H9 (cell line): ENCODE data around the gene ANKMY2. TPM values are rescaled to one million over a fixed set of nuclear protein-coding genes. Genes with fewer than 3 reads are reported as not detected.

Experiments
- DNase-seq: peaks from one replicate; pipeline ENCODE4 v3.0.0-alpha.2; 2017
- H2AFZ ChIP-seq: one replicate; pipeline ENCODE4 v1.6.1; 2013; ENCODE audit warnings: mild to moderate bottlenecking, low read length, control low read depth, moderate library complexity
- H2AK5ac ChIP-seq: 2 replicates; pipeline ENCODE4 v1.6.1; 2013; ENCODE audit warnings: low read length, control low read depth, mixed read lengths; ENCODE audit not compliant: insufficient read length
- H2BK120ac ChIP-seq: one replicate; pipeline ENCODE4 v1.6.1; 2013; ENCODE audit warnings: low read depth, mild to moderate bottlenecking, low read length, control low read depth, inconsistent platforms; ENCODE audit not compliant: poor library complexity, severe bottlenecking
- H2BK12ac ChIP-seq: 2 replicates; pipeline ENCODE4 v1.6.1; 2013; ENCODE audit warnings: low read length, control low read depth, mixed read lengths, low read depth; ENCODE audit not compliant: insufficient read length
- H2BK15ac ChIP-seq: 2 replicates; pipeline ENCODE4 v1.6.1; 2013; ENCODE audit warnings: low read depth, low read length, control low read depth
- H2BK20ac ChIP-seq: one replicate; pipeline ENCODE4 v1.6.1; 2013; ENCODE audit warnings: low read depth, mild to moderate bottlenecking, low read length, control low read depth, inconsistent platforms; ENCODE audit not compliant: poor library complexity, severe bottlenecking
- H2BK5ac ChIP-seq: 2 replicates; pipeline ENCODE4 v1.6.1; 2013; ENCODE audit warnings: low read length, control low read depth, mixed read lengths; ENCODE audit not compliant: insufficient read length
- H3K14ac ChIP-seq: 2 replicates; pipeline ENCODE4 v1.6.1; 2013; ENCODE audit warnings: low read length, control low read depth; ENCODE audit not compliant: insufficient read depth
- H3K18ac ChIP-seq: 2 replicates; pipeline ENCODE4 v1.6.1; 2013; ENCODE audit warnings: low read depth, mild to moderate bottlenecking, mixed read lengths, low read length, control low read depth; ENCODE audit not compliant: insufficient read length
- H3K23ac ChIP-seq: 2 replicates; pipeline ENCODE4 v1.6.1; 2013; ENCODE audit warnings: low read length, control low read depth, mixed read lengths, low read depth; ENCODE audit not compliant: insufficient read length
- H3K23me2 ChIP-seq: 2 replicates; pipeline ENCODE4 v1.6.1; 2013; ENCODE audit warnings: low read depth, mild to moderate bottlenecking, mixed read lengths, low read length, control low read depth; ENCODE audit not compliant: insufficient read length, poor library complexity, severe bottlenecking
- H3K27ac ChIP-seq: 2 replicates; pipeline ENCODE4 v1.5.1; 2013; ENCODE audit warnings: low read length, control low read depth, mixed read lengths, low read depth; ENCODE audit not compliant: insufficient read length
- H3K27me3 ChIP-seq: 2 replicates; pipeline ENCODE4 v1.6.1; 2013; ENCODE audit warnings: low read length, control low read depth, inconsistent platforms; ENCODE audit not compliant: insufficient read depth
- H3K4ac ChIP-seq: 2 replicates; pipeline ENCODE4 v1.6.1; 2013; ENCODE audit warnings: low read depth, mild to moderate bottlenecking, control low read depth, inconsistent platforms, low read length, moderate library complexity
- H3K4me1 ChIP-seq: 2 replicates; pipeline ENCODE4 v1.6.1; 2013; ENCODE audit warnings: low read length, control low read depth, inconsistent platforms; ENCODE audit not compliant: insufficient read depth
- H3K4me2 ChIP-seq: 2 replicates; pipeline ENCODE4 v1.6.1; 2013; ENCODE audit warnings: low read length, control low read depth, mixed read lengths; ENCODE audit not compliant: insufficient read length, insufficient read depth
- H3K56ac ChIP-seq: 2 replicates; pipeline ENCODE4 v1.6.1; 2013; ENCODE audit warnings: low read depth, mild to moderate bottlenecking, mixed read lengths, low read length, control low read depth; ENCODE audit not compliant: insufficient read length
- H3K79me1 ChIP-seq: 2 replicates; pipeline ENCODE4 v1.6.1; 2013; ENCODE audit warnings: low read depth, mild to moderate bottlenecking, moderate library complexity, low read length, control low read depth, inconsistent platforms; ENCODE audit not compliant: insufficient read depth, poor library complexity, severe bottlenecking
- H3K79me2 ChIP-seq: 2 replicates; pipeline ENCODE4 v1.6.1; 2013; ENCODE audit warnings: low read length, control low read depth, inconsistent platforms; ENCODE audit not compliant: insufficient read depth
- H3K9ac ChIP-seq: 2 replicates; pipeline ENCODE4 v1.6.1; 2013; ENCODE audit warnings: low read length, control low read depth, mixed read lengths; ENCODE audit not compliant: insufficient read length; ENCODE audit errors: extremely low read depth
- H3K9me3 ChIP-seq: one replicate; pipeline ENCODE4 v1.6.1; 2013; ENCODE audit warnings: low read depth, low read length, inconsistent platforms; ENCODE audit not compliant: control insufficient read depth
- H3T11ph ChIP-seq: one replicate; pipeline ENCODE4 v1.6.1; 2013; ENCODE audit warnings: mild to moderate bottlenecking, low read length, control low read depth, inconsistent platforms
- H4K20me1 ChIP-seq: one replicate; pipeline ENCODE4 v1.6.1; 2013; ENCODE audit not compliant: control insufficient read depth, insufficient read length, insufficient read depth
- H4K5ac ChIP-seq: 2 replicates; pipeline ENCODE4 v1.6.1; 2013; ENCODE audit warnings: low read depth, mild to moderate bottlenecking, mixed read lengths, low read length, control low read depth; ENCODE audit not compliant: insufficient read length
- H4K8ac ChIP-seq: replicated peaks from 2 replicates; pipeline ENCODE4 v1.6.1; 2013; ENCODE audit warnings: low read length, control low read depth, mixed read lengths, low read depth; ENCODE audit not compliant: insufficient read length
- H4K91ac ChIP-seq: 2 replicates; pipeline ENCODE4 v1.6.1; 2013; ENCODE audit warnings: low read depth, mild to moderate bottlenecking, moderate library complexity, mixed read lengths, low read length, control low read depth; ENCODE audit not compliant: insufficient read length
- H3K27ac Mint-ChIP-seq, 3 experiments: 2 replicates in 2 of 3; 3 replicates in 1 of 3; pipeline ENCODE4 v1.8.0; 2020 to 2021; ENCODE audit warnings: mixed read lengths in 3 of 3, mild to moderate bottlenecking in 1 of 3, moderate library complexity in 1 of 3
- H3K27me3 Mint-ChIP-seq: 2 replicates; pipeline ENCODE4 v1.8.0; 2021; ENCODE audit warnings: low read depth, mild to moderate bottlenecking, moderate library complexity, mixed read lengths
- H3K36me3 Mint-ChIP-seq, 3 experiments: 2 replicates in 2 of 3; 3 replicates in 1 of 3; pipeline ENCODE4 v1.8.0; 2020 to 2021; ENCODE audit warnings: low read depth in 3 of 3, mixed read lengths in 3 of 3; ENCODE audit not compliant: insufficient read depth in 1 of 3
- H3K4me1 Mint-ChIP-seq, 2 experiments: 2 replicates each; pipeline ENCODE4 v1.8.0; 2020; ENCODE audit warnings: mixed read lengths in 2 of 2
- H3K4me3 Mint-ChIP-seq, 2 experiments: 2 replicates in 1 of 2; 3 replicates in 1 of 2; pipeline ENCODE4 v1.8.0; 2020 to 2021; ENCODE audit warnings: mild to moderate bottlenecking in 2 of 2, mixed read lengths in 2 of 2, moderate library complexity in 1 of 2
- H3K9me3 Mint-ChIP-seq, 2 experiments: 2 replicates in 1 of 2; 3 replicates in 1 of 2; pipeline ENCODE4 v1.8.0; 2020; ENCODE audit warnings: mild to moderate bottlenecking in 2 of 2, mixed read lengths in 2 of 2, moderate library complexity in 1 of 2
- CTCF ChIP-seq: fragments of 200-600 bp; sonication (generic); conservative IDR thresholded peaks from 3 replicates; pipeline ENCODE4 v1.8.0; 2021; ENCODE audit warnings: antibody characterized with exemption, mild to moderate bottlenecking
- total RNA-seq: library from RNA; stranded (reverse); gene quantifications from 2 replicates; pipeline ENCODE4 v1.2.1, GENCODE V29; 2021

ANKMY2 gene
- total RNA-seq, 1 experiment from 2014 or later, result 12.7 TPM

DNA sequence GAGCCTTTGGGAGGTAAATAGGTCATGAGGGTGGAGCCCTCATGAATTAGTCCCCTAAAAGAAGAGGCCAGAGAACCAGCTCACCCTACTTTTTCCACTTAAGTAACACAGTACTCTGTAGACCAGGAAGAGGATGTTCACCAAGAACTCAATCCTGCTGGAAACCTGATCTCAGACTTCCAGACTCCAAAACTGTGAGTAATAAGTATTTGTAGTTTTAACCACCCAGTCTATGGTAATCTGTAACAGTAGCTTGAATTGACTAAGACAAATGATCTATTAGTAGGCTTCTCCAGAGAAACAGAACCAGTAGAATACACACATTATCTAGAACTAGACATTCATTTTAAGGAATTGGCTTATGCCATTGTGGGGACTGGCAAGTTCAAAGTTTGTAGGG, 51.5 kb downstream of the ANKMY2 start:
- no peak overlapping the region for H3K14ac ChIP-seq
- H2BK5ac ChIP-seq, result no peak overlapping the region
- DNase-seq, result no peak
- H3K9me3 ChIP-seq, result no peaks in the 10 kb centered on the region
- no peak overlapping the region for H4K91ac ChIP-seq
- H3K27ac Mint-ChIP-seq, result no peak overlapping the region
- no peak overlapping the region for H4K5ac ChIP-seq
- H3K27me3 Mint-ChIP-seq, result no peaks in the 10 kb centered on the region
- no peak overlapping the region for H3T11ph ChIP-seq
- peaks cover 13 to 16% of the 10 kb centered on the region in 2 experiments for H3K4me1 Mint-ChIP-seq
- H3K56ac ChIP-seq, result no peak overlapping the region
- no peaks in the 10 kb centered on the region for H3K79me1 ChIP-seq
- no peaks in the 10 kb centered on the region for H3K27me3 ChIP-seq
- H2AK5ac ChIP-seq, result no peak overlapping the region
- H3K9ac ChIP-seq, result no peak overlapping the region
- no peak overlapping the region for H3K18ac ChIP-seq
- no peak overlapping the region for H2BK15ac ChIP-seq
- H4K20me1 ChIP-seq, result no peaks in the 10 kb centered on the region
- H3K4me1 ChIP-seq, result no peaks in the 10 kb centered on the region
- H3K27ac ChIP-seq, result no peak overlapping the region
- no peak overlapping the region for H2AFZ ChIP-seq
- no peaks in the 10 kb centered on the region for H3K9me3 Mint-ChIP-seq
- no peaks in the 10 kb centered on the region for H3K36me3 Mint-ChIP-seq
- H3K4me2 ChIP-seq, result no peak overlapping the region
- H4K8ac ChIP-seq, result no peak overlapping the region
- H3K4me3 Mint-ChIP-seq, result no peak overlapping the region
- no peak overlapping the region for H2BK120ac ChIP-seq
- TF ChIP-seq CTCF, result no peak
- H3K4ac ChIP-seq, result no peak overlapping the region
- no peak overlapping the region for H2BK12ac ChIP-seq
- no peak overlapping the region for H2BK20ac ChIP-seq
- no peaks in the 10 kb centered on the region for H3K23me2 ChIP-seq
- no peaks in the 10 kb centered on the region for H3K79me2 ChIP-seq
- no peak overlapping the region for H3K23ac ChIP-seq
